ENCODE measurements around the gene IL21R. TPM values are rescaled to one million over a fixed set of nuclear protein-coding genes. Genes with fewer than 3 reads are reported as not detected.
A peak's percentile ranks its signal among the peaks of the same experiment; 100 is the strongest.

IL21R gene
- total and polyA plus RNA-seq, 12 donors: 0.08 to 2.6 (median 0.42) TPM; not detected in 1

GRCh38 chr16:27437946-27438345 lies 36.0 kb downstream of the IL21R start:
- Histone ChIP-seq H3K9me3 (replicated peaks in 1 of 3) (no peaks in the 10 kb centered on the region), H3K4me3 (no peak overlapping the region), H3K4me1 (replicated peaks in 1 of 2) (no peaks in the 10 kb centered on the region), H3K27ac (no peak overlapping the region), H3K36me3 (replicated peaks in 1 of 2) (no peaks in the 10 kb centered on the region), H3K27me3 (no peaks in the 10 kb centered on the region)
- peak in 3 of 7 donors; percentile 2 to 4 (median 4) for DNase-seq
- WGBS, 4 donors: 90 to 94% (median 91%) methylated on average over 6 of the region's 6 CpGs
- intact Hi-C loops (cut with DNase I): no loop called here
- no peak for TF ChIP-seq POLR2A (IDR thresholded peaks at IDR 0.05)
- no peak for TF ChIP-seq CTCF (IDR thresholded peaks at IDR 0.05)

- H3K9me3 ChIP-seq (replicated peaks in 1 of 3): no peaks in the 10 kb centered on the region
- intact Hi-C loops (cut with DNase I): no loop called here
- no peak overlapping the region for H3K27ac ChIP-seq
- peak in 2 of 7 donors; percentile 4 to 11 for DNase-seq
- H3K4me1 ChIP-seq (replicated peaks in 1 of 2): no peaks in the 10 kb centered on the region
- H3K27me3 ChIP-seq: no peaks in the 10 kb centered on the region
- no peak overlapping the region for H3K4me3 ChIP-seq
- no peaks in the 10 kb centered on the region for H3K36me3 ChIP-seq (replicated peaks in 1 of 2)
- 77 to 89% (median 83%) methylated on average over 12 to 18 of the region's 18 CpGs for WGBS, 4 donors
- TF ChIP-seq CTCF (IDR thresholded peaks at IDR 0.05): no peak
- TF ChIP-seq POLR2A (IDR thresholded peaks at IDR 0.05): no peak
Observed at GRCh38 chr16:27439271-27440018, 37.5 kb downstream of the IL21R start.

GRCh38 chr16:27441276-27441675 lies 39.3 kb downstream of the IL21R start:
- Histone ChIP-seq H3K4me1 (replicated peaks in 1 of 2) (no peaks in the 10 kb centered on the region), H3K4me3 (no peak overlapping the region), H3K27ac (no peak overlapping the region), H3K9me3 (replicated peaks in 1 of 3) (no peaks in the 10 kb centered on the region), H3K27me3 (no peaks in the 10 kb centered on the region), H3K36me3 (replicated peaks in 1 of 2) (no peaks in the 10 kb centered on the region)
- DNase-seq: peak in 2 of 7 donors; percentile 12 to 20
- intact Hi-C loops (cut with DNase I): no loop called here
- TF ChIP-seq CTCF (IDR thresholded peaks at IDR 0.05): no peak
- no peak for TF ChIP-seq POLR2A (IDR thresholded peaks at IDR 0.05)
- WGBS, 4 donors: 36 to 58% (median 48%) methylated on average over 5 of the region's 5 CpGs

- peak in 1 of 7 donors; percentile 5 for DNase-seq
- Histone ChIP-seq H3K36me3 (replicated peaks in 1 of 2) (no peaks in the 10 kb centered on the region), H3K9me3 (replicated peaks in 1 of 3) (no peaks in the 10 kb centered on the region), H3K27ac (no peak overlapping the region), H3K4me3 (no peak overlapping the region), H3K4me1 (replicated peaks in 1 of 2) (no peaks in the 10 kb centered on the region), H3K27me3 (peaks cover 3% of the 10 kb centered on the region)
- intact Hi-C loops (cut with DNase I): no loop called here
- TF ChIP-seq POLR2A (IDR thresholded peaks at IDR 0.05): no peak
- no peak for TF ChIP-seq CTCF (IDR thresholded peaks at IDR 0.05)
- 92 to 98% (median 94%) methylated on average over 8 of the region's 8 CpGs for WGBS, 4 donors
Observed at GRCh38 chr16:27441998-27442397, 40.0 kb downstream of the IL21R start.

All from adrenal gland (tissue), 12 donors.